DLD1 (cell line): ENCODE results near the gene FOXQ1.
"Not testable (repeated sequence)": the region's sequence is repeated elsewhere in the genome, so short reads cannot be mapped to it uniquely, and the experiment has no call there.

ENCODE experiments used
- in situ Hi-C: cut with HindIII; loops from 2 replicates; pipeline ENCODE4 v1.10.0; 2017; ENCODE audit warnings: low sequenced_read_pairs

FOXQ1 gene

DNA sequence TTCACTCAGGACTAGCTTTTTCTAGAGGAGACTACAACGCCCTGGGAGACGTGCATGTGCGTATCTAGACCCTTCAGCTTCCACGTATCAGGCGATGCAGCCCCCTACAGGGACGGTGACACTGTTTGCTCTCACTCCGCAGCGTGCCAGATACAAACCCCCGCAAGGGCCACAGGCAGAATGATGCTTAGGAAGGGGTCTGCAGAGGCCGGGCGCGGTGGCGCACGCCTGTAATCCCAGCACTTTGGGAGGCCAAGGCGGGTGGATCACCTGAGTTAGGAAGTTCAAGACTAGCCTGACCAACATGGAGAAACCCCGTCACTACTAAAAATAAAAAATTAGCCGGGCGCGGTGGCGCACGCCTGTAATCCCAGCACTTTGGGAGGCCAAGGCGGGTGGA lies 6.7 kb downstream of the FOXQ1 start:
- in situ Hi-C loops, result not testable (repeated sequence)

DNA sequence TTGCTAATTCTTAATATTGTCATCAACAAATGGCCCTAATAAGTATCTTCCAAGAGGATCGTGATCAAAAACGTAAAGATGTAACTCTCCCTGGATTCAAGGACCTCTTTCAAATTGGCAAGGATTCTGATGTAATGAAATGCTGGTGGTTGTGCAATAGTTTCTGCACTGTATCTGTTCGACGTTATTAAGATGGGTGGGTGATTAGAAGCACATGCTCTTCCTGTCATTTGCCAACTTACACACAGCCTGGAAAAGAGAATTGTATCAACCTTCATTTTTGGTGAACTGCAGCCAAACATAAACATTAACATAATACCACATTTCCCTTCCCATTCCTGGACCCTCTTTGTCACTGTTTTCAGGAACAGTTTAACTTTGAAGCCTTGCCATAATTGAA lies 9.8 kb downstream of the FOXQ1 start:
- in situ Hi-C loops, result no loop called here

DNA sequence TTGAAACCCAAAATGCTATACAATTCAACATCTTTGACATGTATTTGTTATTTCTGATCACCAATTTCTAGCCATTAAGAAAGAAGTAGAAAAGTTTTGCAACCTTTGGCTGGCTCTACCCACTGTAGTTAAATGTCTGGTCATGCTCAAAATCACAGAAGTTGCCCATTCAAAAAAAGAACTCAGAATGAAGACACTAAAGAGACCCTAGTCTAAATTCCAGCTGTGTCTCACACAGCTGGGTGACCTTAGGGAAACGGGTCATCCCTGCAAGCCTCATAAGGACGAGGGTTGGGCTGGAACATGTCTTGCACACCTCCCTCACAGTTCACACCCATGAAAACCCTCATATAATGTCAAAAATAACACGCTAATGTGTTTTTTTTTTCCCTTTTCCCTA lies 10.3 kb downstream of the FOXQ1 start:
- in situ Hi-C loops, result no loop called here

- in situ Hi-C loops, result no loop called here
These were observed 10.9 kb downstream of the FOXQ1 start for GRCh38 chr6:1322696-1323219.

GRCh38 chr6:1324936-1325335 lies 13.0 kb downstream of the FOXQ1 start:
- in situ Hi-C loops, result no loop called here

DNA sequence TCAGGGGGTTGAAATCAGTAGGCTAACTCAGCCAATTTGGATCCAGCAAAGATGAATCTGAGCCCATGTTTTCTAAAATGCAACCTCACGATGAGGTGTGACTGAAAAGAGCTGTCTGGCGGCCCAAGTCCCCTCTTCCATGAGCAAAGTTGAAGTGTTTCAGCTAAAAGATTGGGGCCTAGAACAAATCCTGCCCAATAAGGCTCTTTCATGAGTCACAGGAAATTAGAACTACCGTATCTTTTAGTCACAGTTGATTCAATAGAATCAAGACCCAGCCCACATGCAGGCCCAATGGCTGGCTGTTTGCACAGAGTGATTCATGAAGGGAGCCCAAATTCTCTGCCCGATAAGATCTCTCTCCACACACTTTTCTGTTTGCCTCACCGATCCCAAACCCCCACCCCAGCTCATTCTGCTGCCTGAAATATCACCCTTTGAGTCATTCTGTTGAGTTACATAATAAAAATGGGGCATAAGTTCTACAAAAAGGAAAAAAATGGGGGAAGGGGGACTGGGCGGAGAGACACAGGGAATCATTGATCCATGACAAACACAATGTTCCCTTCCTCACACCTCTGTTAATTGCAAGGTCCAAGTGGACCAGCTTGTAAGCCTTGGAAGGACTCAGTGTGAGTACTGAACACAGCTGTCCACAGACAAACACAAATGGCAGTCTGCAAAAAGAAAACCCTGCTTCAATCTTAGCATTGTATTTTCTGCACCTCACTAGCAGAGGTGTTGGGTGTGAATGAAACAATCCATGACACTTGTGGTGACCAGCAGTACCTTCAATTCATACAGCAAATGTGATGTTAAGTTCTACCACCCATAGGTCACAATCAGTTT lies 13.8 kb downstream of the FOXQ1 start:
- in situ Hi-C loops, result no loop called here

- in situ Hi-C loops, result no loop called here
These were observed 14.7 kb downstream of the FOXQ1 start for GRCh38 chr6:1326535-1327121.

- in situ Hi-C loops, result no loop called here
These were observed 15.7 kb downstream of the FOXQ1 start for GRCh38 chr6:1327630-1328029.

DNA sequence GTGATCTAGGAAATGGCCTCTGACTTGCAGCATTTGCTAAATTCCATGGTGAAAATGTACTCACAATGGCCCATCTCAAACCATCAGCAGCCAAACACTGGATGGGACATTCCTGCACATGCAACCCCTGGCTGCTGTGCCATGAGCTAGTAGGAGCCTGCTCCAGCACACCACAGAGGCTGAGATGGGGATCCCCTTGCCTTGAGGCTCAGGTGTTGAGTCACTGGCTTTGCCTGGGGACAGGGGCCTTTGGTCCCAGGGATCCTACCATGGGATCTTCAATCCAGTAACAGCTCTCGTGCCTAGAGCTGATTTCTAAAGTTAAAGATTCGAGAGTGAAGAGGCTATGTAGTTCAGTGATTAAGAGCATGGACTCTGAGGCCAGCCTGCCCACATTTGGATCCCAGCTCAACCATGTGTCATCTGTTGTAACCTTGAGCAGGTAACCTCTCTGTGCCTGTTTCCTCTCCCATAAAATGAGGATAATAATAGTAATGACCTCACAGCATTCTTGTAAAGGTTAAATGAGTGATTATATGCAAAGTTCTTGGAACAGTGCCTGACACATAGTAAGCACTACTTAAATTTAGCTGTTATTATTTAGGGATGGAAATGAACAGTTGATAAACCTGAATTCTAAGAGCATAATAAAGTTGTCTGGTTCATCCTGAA lies 16.4 kb downstream of the FOXQ1 start:
- in situ Hi-C loops, result no loop called here

- in situ Hi-C loops, result no loop called here
These were observed 17.8 kb downstream of the FOXQ1 start for GRCh38 chr6:1329708-1330107.

GRCh38 chr6:1334684-1335083 lies 22.8 kb downstream of the FOXQ1 start:
- in situ Hi-C loops, result no loop called here

DNA sequence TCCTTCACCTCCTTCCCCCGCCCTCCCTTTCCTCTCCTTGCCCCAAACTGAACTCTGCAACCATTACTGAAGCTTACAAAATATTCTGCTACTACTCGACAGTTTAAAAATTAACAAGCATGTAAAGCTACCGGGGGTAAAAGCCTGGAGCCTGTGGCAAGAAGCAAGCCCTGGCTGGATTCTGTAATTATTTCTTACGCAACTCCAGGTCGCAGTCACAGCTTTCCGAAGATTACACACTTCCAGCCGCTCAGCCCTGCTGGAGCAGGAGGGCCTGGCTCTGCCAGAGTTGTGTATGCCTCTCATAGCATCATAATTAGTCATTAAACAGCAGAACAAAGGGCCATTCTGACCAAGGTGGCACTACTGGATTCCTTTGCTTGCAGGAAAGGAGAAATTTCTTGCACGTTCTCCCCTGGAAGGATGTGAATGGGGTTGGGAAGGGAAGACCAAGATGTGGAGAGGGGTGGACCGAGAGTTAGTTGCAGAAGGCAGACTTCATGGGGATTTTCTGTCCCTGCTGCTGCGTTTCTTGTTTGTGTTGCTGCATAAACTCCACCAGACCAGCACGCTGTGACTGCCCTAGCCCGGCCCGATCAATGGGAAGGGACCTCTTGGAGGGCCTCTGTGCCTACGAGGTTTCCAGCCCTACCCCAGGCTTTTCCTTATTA lies 23.6 kb downstream of the FOXQ1 start:
- in situ Hi-C loops, result no loop called here

GRCh38 chr6:1336246-1336843 lies 24.4 kb downstream of the FOXQ1 start:
- in situ Hi-C loops, result no loop called here

DNA sequence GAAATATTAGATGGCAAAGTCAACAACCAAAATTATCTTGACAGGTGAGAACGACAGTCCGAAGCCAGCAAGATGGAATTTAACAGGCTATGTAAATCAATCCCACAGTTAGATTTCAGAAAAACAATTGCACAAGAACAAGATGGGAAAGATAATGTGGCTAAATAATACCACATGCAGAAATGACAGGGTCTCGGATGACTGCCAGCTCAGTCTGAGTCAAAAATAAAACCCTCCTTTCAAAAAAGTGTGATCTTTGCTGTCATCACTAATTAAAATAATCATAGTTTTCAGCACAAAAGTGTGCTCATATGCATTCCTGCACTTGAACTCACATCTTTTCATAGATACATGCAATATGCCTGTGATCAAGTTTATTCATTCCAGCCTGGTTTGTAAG lies 25.9 kb downstream of the FOXQ1 start:
- in situ Hi-C loops, result no loop called here

- in situ Hi-C loops, result no loop called here
These were observed 34.2 kb downstream of the FOXQ1 start for GRCh38 chr6:1346101-1346500.

GRCh38 chr6:1346558-1347091 lies 34.7 kb downstream of the FOXQ1 start:
- in situ Hi-C loops, result no loop called here

GRCh38 chr6:1347161-1347560 lies 35.3 kb downstream of the FOXQ1 start:
- in situ Hi-C loops, result no loop called here

DNA sequence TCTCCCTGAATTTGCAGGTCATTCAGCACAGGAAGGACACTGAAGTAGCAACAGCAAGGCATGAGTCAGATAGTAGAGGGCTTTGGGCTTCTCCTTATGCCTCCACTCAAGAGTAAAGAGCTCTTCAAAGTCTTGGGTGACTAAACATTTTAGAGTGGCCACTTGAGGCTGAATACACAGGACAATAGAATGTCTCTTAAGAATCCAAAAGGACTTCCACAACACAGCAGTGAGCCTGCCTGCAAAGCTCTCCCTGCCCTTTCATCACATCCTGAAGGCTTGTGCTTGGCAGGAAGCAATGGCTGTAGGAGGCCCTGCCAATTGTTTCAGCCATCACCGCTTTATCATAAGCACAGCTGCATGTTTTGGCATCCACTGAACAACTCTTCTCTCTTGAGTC lies 36.8 kb downstream of the FOXQ1 start:
- in situ Hi-C loops, result no loop called here

GRCh38 chr6:1349655-1350054 lies 37.8 kb downstream of the FOXQ1 start:
- in situ Hi-C loops, result no loop called here

- in situ Hi-C loops, result no loop called here
These were observed 39.6 kb downstream of the FOXQ1 start for GRCh38 chr6:1351381-1352008.
